ELR (cell line): ENCODE measurements around the gene ZNF101.
A peak's percentile ranks its signal among the peaks of the same experiment; 100 is the strongest.
"Not testable (repeated sequence)": the region's sequence is repeated elsewhere in the genome, so short reads cannot be mapped to it uniquely, and the experiment has no call there.

Experiments
- DNase-seq: peaks from one replicate; pipeline ENCODE4 v3.0.0-alpha.2; 2015; ENCODE audit warnings: low read depth

ZNF101 gene

DNA sequence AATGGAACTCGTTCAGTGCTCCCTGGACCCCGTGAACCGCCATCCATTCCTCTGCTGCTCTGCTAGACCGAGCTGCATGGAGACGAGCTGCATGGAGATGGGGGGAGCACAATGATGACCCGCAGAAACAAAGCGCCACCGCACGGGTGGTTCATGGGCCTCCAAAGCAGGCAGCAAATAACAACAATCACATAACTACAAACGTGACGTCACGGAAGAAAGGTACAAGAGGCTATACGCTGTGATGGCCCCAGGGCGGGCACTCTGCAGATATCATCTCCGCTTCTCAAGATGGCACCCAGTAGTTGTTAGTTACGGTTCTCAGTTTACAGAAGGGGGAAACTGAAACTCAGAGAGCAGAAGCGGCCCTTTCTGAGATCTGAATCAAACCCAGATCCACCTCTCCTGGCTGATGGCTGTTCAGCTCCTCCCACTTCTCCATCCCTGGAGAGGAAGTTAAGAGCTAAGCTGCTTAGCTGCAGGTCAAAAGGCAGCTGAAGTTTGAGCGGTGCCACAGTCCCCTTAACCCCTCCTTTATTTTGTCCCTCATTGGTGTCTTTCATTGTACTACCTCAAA is 6.9 kb upstream of the ZNF101 start:
- DNase-seq = no peak

DNA sequence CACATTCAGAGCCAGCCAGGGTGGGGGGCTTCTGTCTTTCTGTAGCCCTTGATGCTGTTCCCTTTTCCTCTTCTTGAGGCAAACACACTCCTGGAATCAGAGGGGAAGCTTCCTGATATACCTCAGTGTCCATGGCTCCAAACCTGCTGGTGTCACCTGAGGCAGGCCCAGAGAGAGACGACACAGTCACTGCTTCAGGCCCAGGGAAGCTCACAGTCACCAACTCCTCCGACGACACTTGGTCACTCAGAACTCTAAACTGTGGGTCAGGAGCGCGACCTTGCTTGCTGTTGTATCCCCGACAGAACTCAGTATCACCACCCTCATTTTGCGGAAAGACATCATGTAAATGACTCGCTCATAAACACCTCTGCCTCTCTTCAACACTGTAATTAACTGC is 6.3 kb upstream of the ZNF101 start:
- DNase-seq = no peak

DNA sequence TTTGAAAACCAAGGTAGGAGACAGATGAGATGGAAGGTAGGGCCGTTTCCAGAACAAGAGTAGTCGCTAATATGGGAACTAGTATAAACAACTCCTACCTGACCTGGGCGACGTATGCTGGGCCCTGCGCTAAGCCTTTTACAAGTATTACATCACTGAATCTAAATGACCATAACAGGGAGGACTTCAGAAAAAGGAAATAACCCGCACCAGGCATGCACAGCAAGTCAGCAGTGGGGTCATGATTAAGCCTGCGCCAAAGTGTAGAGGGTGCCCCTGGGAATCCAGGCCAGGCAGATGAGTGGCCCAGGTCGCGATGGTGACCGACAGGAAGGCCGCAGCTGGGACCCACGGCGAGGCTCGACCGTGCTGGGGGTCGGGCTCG is 5.8 kb upstream of the ZNF101 start:
- DNase-seq = peak; percentile 59

DNA sequence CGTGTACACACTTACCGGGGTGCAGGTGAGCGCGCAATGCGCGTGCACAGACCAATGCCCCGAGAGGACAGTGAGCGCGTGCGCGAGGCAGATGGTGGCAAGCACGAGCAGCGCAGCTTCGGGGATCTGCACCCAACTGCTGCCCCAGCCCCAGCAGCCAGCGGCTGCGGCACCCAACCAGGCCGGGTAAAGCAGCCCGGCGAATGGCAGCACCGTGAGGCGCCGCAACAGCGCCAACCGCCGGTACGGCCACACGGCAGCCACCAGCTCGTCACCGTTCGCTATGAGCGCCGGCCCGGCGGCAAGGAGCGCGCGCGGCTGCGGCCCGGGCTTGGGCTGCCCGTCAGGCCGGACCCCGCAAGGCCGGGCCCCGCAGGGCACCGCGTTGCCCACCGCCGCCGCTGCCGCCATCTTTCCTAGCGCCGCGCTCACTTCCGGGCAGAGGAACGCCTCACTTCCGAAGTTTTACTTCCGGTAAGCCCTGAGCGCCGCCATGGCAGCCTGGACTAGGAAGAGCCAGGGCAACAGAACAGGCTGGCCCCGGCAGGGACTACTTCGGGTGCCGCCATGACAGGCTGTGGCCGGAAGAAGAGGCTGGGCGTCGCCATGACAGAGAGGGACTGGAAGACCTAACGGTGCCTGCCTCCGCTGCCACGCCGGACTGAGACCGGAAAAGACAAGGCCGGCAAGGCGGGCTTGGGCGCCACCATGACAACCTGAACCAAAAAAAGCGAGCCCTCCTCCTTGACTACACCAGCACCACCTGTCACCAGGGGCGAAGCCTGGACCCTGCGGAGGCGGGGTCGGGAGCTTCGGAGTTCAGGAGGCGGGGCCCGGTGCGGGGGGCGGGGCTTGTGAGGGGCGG is 5.2 kb upstream of the ZNF101 start, which contains the start of gene ATP13A1:
TSS of gene ATP13A1 (minus strand) at position 421 of the 865 bp plus-strand sequence. CDS start at position 411, 10 bp downstream.
- peak; percentile 96 for DNase-seq

DNA sequence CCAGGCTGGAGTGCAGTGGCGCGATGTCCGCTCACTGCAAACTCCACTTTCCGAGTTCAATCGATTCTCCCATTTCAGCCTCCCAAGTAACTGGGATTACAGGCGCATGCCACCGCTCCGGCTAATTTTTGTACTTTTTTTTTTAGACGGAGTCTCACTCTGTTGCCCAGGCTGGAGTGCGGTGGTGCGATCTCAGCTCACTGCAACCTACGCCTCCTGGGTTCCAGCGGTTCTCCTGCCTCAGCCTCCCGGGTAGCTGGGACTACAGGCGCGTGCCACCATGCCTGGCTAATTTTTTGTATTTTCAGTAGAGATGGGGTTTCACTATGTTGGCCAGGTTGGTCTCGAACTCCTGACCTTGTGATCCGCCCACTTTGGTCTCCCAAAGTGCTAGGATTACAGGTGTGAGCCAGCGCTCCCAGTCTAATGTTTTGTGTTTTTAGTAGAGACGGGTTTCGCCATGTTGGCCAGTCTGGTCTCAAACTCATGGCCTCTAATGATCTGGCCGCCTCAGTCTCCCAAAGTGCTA is 3.2 kb upstream of the ZNF101 start:
- not testable (repeated sequence) for DNase-seq

DNA sequence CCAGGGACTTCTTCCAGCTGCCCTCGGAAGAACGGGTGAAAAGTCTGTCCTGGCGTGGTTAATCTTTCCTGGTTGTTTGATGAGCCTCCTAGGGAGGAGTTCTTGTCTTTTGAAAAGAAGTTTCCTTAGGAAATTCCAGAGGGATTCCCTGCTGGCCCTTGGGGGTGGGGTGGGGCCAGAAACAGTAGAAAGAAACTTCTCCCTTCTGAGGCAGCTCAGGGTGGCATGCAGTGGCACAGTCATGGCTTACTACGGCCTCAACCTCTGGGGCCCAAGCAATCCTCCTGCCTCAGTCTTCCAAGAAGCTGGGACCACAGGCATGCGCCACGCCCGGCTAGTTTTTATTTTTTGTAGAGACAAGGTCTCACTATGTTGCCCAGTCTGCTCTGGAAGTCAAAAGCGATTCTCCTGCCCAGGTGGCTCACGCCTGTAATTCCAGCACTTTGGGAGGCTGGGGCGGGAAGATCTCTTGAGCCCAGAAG is 1.5 kb downstream of the ZNF101 start:
- no peak for DNase-seq

DNA sequence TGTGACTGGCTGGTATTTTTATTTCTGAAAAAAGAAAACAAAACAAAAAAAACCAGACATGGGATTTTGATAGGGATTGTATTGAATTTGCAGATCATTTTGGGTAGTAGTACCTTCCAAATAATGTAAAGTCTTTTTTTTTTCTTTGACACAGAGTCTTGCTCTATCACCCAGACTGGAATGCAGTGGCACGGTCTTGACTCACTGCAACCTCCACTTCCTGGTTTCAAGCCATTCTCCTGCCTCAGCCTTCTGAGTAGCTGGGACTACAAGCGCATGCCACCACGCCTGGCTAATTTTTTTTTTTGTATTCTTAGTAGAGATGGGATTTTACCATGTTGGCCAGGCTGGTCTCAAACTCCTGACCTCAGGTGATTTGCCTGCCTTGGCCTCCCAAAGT is 4.2 kb downstream of the ZNF101 start:
- DNase-seq = peak; percentile 40

DNA sequence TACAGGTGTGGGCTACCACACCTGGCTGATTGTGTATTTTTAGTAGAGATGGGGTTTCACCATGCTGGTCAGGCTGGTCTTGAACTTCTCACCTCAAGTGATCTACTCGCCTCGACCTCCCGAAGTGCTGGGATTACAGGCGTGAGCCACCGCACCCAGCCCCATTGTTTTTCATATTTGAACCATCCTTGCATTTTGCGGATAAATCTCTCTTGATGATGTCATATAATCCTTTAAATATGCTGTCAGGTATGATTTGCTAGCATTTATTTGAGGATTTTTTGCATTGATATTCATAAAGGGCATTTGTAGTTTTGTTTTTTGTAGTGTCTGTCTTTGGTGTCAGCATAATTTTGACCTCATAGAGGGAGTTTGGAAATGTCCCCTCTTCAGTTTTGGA is 5.7 kb downstream of the ZNF101 start:
- DNase-seq = no peak

DNA sequence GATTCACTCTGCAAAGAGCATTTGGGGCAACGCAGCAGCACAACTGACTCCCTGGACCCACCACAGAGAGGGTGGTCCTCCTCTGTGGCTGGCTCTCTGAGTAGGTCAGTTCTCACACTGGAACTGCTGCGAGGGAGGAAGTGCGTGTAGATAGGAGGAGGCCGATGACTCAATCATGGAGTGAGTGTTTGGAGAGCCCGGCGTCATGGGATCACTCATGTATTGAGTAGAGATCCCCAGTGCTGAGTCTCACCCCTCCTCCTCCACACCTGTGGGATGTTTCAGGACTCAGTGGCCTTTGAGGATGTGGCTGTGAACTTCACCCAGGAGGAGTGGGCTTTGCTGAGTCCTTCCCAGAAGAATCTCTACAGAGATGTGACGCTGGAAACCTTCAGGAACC is 8.9 kb downstream of the ZNF101 start:
- no peak for DNase-seq

DNA sequence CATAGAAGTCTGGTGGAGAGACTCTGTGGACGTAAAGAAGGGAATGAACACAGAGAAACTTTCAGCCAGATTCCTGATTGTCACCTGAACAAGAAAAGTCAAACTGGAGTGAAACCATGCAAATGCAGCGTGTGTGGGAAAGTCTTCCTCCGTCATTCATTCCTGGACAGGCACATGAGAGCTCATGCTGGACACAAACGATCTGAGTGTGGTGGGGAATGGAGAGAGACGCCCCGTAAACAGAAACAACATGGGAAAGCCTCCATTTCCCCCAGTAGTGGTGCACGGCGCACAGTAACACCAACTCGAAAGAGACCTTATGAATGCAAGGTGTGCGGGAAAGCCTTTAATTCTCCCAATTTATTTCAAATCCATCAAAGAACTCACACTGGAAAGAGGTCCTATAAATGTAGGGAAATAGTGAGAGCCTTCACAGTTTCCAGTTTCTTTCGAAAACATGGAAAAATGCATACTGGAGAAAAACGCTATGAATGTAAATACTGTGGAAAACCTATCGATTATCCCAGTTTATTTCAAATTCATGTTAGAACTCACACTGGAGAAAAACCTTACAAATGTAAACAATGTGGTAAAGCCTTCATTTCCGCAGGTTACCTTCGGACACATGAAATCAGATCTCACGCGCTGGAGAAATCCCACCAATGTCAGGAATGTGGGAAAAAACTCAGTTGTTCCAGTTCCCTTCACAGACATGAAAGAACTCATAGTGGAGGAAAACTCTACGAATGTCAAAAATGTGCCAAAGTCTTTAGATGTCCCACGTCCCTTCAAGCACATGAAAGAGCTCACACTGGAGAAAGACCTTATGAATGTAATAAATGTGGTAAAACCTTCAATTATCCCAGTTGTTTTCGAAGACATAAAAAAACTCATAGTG is 10.8 kb downstream of the ZNF101 start:
- DNase-seq = no peak

DNA sequence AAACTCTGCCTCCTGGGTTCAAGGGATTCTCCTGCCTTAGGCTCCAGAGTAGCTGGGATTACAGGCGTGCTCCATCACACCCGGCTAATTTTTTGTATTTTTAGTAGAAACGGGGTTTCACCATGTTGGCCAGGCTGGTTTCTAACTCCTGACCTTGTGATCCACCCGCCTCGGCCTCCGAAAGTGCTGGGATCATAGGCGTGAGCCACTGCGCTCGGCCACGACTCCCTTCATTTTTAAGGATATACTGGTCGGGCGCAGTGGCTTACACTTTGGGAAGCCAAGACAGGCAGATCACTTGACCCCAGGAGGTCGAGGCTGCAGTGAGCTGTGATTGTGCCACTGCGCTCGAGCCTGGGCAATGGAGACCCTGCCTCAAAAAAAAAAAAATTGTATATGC is 17.5 kb downstream of the ZNF101 start:
- DNase-seq = not testable (repeated sequence)

DNA sequence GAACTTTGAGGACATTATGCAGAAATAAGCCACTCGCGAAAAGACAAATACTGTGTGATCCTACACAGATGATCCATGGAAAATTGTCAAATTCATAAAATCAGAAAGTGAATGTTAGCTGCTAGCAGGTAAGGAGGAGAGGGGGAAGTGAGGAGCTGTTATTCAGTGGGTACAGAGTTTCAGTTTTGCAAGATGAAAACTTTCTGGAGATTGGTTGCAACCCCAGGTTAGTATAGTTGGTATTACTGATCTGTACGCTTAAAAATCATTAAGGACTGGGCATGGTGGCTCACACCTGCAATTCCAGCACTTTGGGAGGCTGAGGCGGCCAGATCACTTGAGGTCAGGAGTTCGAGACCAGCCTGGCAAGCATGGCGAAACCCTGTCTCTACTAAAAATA is 17.9 kb downstream of the ZNF101 start:
- no peak for DNase-seq

DNA sequence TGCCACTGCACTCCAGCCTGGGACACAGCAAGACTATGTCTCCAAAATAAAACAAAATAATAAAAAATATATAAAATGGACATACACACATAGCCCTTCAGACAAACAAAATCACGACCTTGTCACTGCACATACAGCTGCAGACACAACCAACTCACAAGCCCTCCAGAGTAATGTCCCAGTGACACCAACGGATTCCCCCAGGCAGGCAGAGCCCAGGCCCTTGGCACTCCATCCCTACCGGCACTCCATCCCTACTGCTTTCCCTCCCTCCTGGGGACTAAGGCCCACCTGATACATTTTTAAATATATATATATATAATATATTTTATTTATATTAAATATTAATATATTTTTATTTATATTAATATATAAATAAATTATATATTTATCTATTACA is 18.5 kb downstream of the ZNF101 start:
- DNase-seq = no peak

DNA sequence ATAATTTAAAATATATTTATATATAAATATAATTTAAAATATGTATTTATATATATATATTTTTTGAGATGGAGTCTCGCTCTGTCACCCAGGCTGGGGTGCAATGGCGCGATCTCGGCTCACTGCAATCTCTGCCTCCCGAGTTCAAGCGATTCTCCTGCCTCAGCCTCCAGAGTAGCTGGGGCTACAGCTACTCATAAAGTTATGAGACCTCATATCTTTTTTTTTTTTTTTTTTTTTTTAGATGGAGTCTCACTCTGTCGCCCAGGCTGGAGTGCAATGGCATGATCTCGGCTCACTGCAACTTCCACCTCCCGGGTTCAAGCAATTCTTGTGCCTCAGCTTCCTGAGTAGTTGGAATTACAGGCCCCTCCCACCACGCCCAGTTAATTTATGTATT is 20.4 kb downstream of the ZNF101 start:
- DNase-seq = not testable (repeated sequence)

DNA sequence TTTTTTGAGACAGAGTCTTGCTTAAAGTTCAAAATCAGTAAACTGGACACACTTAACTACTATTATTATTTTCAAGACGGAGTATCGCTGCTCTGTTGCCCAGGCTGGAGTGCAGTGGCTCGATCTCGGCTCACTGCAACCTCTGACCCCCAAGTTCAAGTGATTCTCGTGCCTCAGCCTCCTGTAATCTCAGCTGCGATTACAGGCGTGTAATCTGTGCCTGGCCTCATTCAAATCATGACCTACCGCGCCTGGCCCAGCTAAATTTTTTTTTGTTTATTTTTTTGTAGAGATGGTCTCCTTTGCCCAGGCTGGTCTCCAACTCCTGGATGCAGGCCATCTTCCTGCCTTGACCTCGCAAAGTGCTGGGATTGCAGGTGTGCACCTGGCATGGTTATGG is 23.0 kb downstream of the ZNF101 start:
- no peak for DNase-seq

DNA sequence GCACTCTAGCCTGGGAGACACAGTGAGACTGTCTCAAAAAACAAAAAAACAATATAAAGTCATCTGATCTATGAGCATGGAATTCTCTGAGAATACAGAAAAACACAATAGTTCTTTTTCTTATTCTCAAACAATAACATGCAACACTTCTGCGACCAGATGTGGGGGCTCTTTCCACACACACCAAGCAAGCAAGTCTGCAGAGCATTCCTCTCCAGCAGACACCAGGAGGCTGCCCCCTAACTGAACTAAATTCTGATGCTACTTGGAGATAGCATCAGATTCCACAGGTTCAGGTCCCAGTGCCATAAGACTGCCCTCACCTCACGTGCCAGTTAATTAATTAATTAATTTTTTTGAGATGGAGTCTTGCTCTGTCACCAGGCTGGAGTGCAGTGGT is 27.7 kb downstream of the ZNF101 start:
- DNase-seq = no peak

DNA sequence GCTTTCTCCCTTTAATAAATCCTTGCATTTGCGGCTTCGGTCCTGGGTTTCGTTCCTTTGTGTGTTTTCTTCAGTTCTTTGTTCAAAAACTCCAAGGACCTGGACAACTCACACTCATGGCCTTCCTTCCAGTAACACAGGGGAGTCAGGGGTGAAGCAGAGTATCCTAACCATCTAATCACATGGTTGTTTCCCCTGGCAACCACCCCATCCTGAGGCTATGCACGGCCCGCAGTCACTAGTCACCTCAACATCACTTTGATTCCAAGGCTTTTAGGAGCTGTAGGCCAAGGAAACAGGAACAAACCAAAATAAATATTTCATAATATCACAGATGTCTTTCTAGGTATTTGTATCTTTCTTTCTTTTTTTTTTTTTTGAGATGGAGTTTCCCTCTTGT is 28.9 kb downstream of the ZNF101 start:
- no peak for DNase-seq

DNA sequence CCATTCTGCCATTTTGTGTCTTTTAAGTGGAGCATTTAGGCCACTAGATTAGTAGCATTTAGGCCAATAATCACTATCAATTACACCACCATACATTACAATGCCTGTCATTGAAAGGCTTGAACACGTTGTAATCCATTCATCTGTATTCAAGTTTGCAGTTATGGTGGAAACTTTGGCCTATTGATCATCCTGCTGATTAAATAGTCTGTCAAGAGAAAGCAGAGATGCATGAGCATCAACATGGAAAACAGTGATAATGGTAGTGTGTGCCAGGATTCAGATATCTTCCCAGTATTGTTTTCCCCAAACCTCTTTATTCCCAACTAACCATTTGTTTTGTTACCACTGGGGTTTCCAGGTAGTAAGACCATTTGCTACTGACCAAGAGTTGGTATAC is 31.9 kb downstream of the ZNF101 start:
- not testable (repeated sequence) for DNase-seq

DNA sequence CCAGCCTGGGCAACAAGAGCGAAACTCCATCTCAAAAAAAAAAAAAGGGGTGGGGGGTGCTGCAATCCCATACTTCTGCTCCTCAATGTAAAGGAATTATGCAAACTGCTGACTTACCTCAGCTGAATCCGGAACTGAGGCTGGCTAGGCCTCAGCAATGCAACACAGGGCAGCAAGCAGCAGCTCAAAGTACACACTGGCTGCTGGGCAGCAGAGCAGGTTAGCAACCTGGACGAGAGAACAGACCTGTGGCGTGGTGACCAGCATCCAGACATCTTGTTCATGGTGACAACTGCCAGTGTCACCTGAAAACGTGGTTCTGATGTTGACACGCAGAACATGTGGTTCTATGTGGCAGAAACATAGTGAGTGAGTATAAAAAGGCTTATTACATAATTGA is 36.2 kb downstream of the ZNF101 start:
- DNase-seq = no peak

DNA sequence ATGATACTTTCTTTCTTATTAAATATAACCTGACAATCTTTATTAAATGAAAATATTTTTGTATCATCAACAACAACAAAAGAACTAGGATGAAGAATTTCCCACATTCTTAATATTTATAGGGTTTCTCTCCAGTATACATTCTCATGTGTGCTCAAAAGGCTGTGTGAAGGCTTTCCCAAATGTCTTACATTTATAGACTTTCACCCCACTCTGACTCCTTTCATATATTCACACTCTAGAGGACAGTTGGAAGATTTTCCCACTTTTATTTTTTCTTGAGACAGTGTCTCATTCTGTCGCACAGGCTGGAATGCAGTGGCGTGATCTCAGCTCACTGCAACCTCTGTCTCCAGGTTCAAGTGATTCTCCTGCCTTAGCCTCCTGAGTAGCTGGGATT is 41.9 kb downstream of the ZNF101 start:
- no peak for DNase-seq

DNA sequence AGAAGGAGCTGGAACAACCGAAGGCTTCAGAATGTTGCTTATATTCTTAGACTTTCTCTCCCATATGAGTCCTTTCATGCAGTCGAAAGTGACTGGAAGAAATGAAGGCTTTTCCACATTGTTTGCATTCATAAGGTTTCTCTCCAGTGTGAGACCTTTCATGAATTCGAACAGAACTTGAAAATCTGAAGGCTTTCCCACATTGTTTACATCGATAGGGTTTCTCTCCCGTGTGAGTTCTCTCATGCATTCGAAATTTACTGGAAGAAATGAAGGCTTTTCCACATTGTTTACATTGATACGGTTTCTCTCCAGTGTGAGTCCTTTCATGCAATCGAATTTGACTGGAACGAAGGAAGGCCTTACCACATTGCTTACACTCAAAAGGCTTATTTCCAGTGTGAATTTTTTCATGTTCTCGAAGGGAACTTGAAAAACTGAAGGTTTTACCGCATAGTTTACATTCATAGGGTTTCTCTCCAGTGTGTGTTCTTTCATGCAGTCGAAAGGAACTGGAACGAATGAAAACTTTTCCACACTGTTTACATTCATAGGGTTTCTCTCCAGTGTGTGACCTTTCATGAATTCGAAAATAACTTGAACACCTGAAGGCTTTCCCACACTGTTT is 42.8 kb downstream of the ZNF101 start:
- DNase-seq = no peak
